ENCODE measurements around the gene EIF3L.

- no peak for TF ChIP-seq CTCF (IDR thresholded peaks at IDR 0.05)
- no peak for TF ChIP-seq EP300 (IDR thresholded peaks at IDR 0.05)
- TF ChIP-seq POLR2AphosphoS5 (IDR thresholded peaks at IDR 0.05): no peak
Measured at GRCh38 chr22:37891926-37892325, 42.7 kb downstream of the EIF3L start.

All from gastroesophageal sphincter (tissue), 3 donors.